Measurements from ENCODE around the gene ZNHIT6.
"Not testable (repeated sequence)": the region's sequence is repeated elsewhere in the genome, so short reads cannot be mapped to it uniquely, and the experiment has no call there.

Gene ZNHIT6

GRCh38 chr1:85665932-85666331 lies 42.3 kb downstream of the ZNHIT6 start:
- no peak for DNase-seq

GRCh38 chr1:85663382-85663781 lies 44.9 kb downstream of the ZNHIT6 start:
- no peak for DNase-seq

GRCh38 chr1:85661767-85662166 lies 46.5 kb downstream of the ZNHIT6 start:
- no peak for DNase-seq

- DNase-seq: no peak
These were observed 47.7 kb downstream of the ZNHIT6 start for GRCh38 chr1:85660541-85660940.

GRCh38 chr1:85659174-85659573 lies 49.1 kb downstream of the ZNHIT6 start:
- no peak for DNase-seq

- no peak for DNase-seq
These were observed 51.3 kb downstream of the ZNHIT6 start for GRCh38 chr1:85656948-85657347.

- DNase-seq: no peak
These were observed 52.0 kb downstream of the ZNHIT6 start for GRCh38 chr1:85656256-85656655.

- no peak for DNase-seq
These were observed 52.9 kb downstream of the ZNHIT6 start for GRCh38 chr1:85655315-85655714.

- no peak for DNase-seq
These were observed 54.0 kb downstream of the ZNHIT6 start for GRCh38 chr1:85654066-85654782.

GRCh38 chr1:85652327-85652726 lies 55.9 kb downstream of the ZNHIT6 start:
- no peak for DNase-seq

GRCh38 chr1:85650645-85651044 lies 57.6 kb downstream of the ZNHIT6 start:
- no peak for DNase-seq

GRCh38 chr1:85649591-85649990 lies 58.6 kb downstream of the ZNHIT6 start:
- no peak for DNase-seq

GRCh38 chr1:85641598-85642556 lies 66.4 kb downstream of the ZNHIT6 start:
- DNase-seq: peak; percentile 54

GRCh38 chr1:85639920-85640319 lies 68.3 kb downstream of the ZNHIT6 start:
- DNase-seq: not testable (repeated sequence)

- DNase-seq: no peak
These were observed 69.8 kb downstream of the ZNHIT6 start for GRCh38 chr1:85638412-85638811.

- DNase-seq: no peak
These were observed 77.7 kb downstream of the ZNHIT6 start for GRCh38 chr1:85630493-85630892.

- DNase-seq: no peak
These were observed 78.7 kb downstream of the ZNHIT6 start for GRCh38 chr1:85629532-85629920.

GRCh38 chr1:85628791-85629531 lies 79.3 kb downstream of the ZNHIT6 start:
- DNase-seq: peak; percentile 27

- DNase-seq: no peak
These were observed 81.4 kb downstream of the ZNHIT6 start for GRCh38 chr1:85626818-85627217.

- DNase-seq: no peak
These were observed 83.9 kb downstream of the ZNHIT6 start for GRCh38 chr1:85624361-85624760.

- no peak for DNase-seq
These were observed 85.2 kb downstream of the ZNHIT6 start for GRCh38 chr1:85623061-85623471.

GRCh38 chr1:85621430-85621829 lies 86.8 kb downstream of the ZNHIT6 start:
- no peak for DNase-seq

GRCh38 chr1:85617633-85618100 lies 90.6 kb downstream of the ZNHIT6 start:
- no peak for DNase-seq

Measured in NCI-H69 (cell line).